HepG2 (cell line): ENCODE data around the gene ZMYND10. TPM values are rescaled to one million over a fixed set of nuclear protein-coding genes. Genes with fewer than 3 reads are reported as not detected.

Experiments used
- BORCS8-MEF2B ChIP-seq: sonication (generic); formaldehyde crosslinking; IDR thresholded peaks from 2 replicates; pipeline ENCODE4 v1.8.0; 2022; ENCODE audit warnings: mild to moderate bottlenecking, missing genetic modification reagents
- HMGA1 ChIP-seq: sonication (generic); formaldehyde crosslinking; conservative IDR thresholded peaks from 2 replicates; pipeline ENCODE4 v1.4.0; 2020; ENCODE audit warnings: missing genetic modification reagents
- PITX1 ChIP-seq: sonication (generic); formaldehyde crosslinking; IDR thresholded peaks from 2 replicates; pipeline ENCODE4 v1.5.1; 2020; ENCODE audit warnings: mild to moderate bottlenecking, missing genetic modification reagents
- POLR2G ChIP-seq: fragments of 200-400 bp; formaldehyde crosslinking; IDR thresholded peaks from 2 replicates; pipeline ENCODE4 v1.6.1; 2018; ENCODE audit warnings: mild to moderate bottlenecking, low read depth, low read length, moderate library complexity
- RCOR2 ChIP-seq: IDR thresholded peaks from 2 replicates; pipeline ENCODE4 v1.6.1; 2016; ENCODE audit warnings: missing biosample characterization, missing genetic modification reagents
- RFX1 ChIP-seq: fragments of 450-650 bp; IDR thresholded peaks from 2 replicates; pipeline ENCODE4 v1.6.1; 2017
- RFX3 ChIP-seq: IDR thresholded peaks from 2 replicates; pipeline ENCODE4 v1.6.1; 2016; ENCODE audit warnings: missing biosample characterization, missing genetic modification reagents
- TAF15 ChIP-seq: fragments of 200-400 bp; formaldehyde crosslinking; IDR thresholded peaks from one replicate; pipeline ENCODE4 v1.6.1; 2018; ENCODE audit warnings: mild to moderate bottlenecking, low read depth, low read length; ENCODE audit not compliant: poor library complexity, severe bottlenecking
- ZBTB2 ChIP-seq: sonication (generic); formaldehyde crosslinking; IDR thresholded peaks from 2 replicates; pipeline ENCODE4 v1.8.0; 2022; ENCODE audit warnings: low read depth, missing genetic modification reagents
- ZNF124 ChIP-seq: sonication (generic); formaldehyde crosslinking; IDR thresholded peaks from 2 replicates; pipeline ENCODE4 v1.4.0; 2020; ENCODE audit warnings: missing genetic modification reagents
- ZNF230 ChIP-seq: sonication (generic); formaldehyde crosslinking; IDR thresholded peaks from 2 replicates; pipeline ENCODE4 v1.4.0; 2020; ENCODE audit warnings: mild to moderate bottlenecking, missing genetic modification reagents
- ZNF33A ChIP-seq: sonication (generic); formaldehyde crosslinking; IDR thresholded peaks from 2 replicates; pipeline ENCODE4 v1.5.1; 2020; ENCODE audit warnings: missing genetic modification reagents, mild to moderate bottlenecking, moderate library complexity, borderline replicate concordance
- ZNF580 ChIP-seq: IDR thresholded peaks from 2 replicates; pipeline ENCODE4 v1.6.1; 2016; ENCODE audit warnings: low read depth, borderline replicate concordance
- ZNF607 ChIP-seq: sonication (generic); formaldehyde crosslinking; IDR thresholded peaks from 2 replicates; pipeline ENCODE4 v1.5.1; 2020; ENCODE audit warnings: missing genetic modification reagents, mild to moderate bottlenecking, borderline replicate concordance
- ZNF609 ChIP-seq: sonication (generic); formaldehyde crosslinking; IDR thresholded peaks from 2 replicates; pipeline ENCODE4 v1.4.0; 2020; ENCODE audit warnings: mild to moderate bottlenecking, missing genetic modification reagents, borderline replicate concordance
- ZNF782 ChIP-seq: sonication (generic); formaldehyde crosslinking; IDR thresholded peaks from 2 replicates; pipeline ENCODE4 v1.4.0; 2020; ENCODE audit warnings: missing genetic modification reagents, mild to moderate bottlenecking, borderline replicate concordance
- polyA plus RNA-seq, 8 experiments: library from polyadenylated mRNA; depleted of rRNA in 3 of 8; stranded (reverse) in 7 of 8; unstranded in 1 of 8; fragments of >200 nt; fragmentation: Illumina TruSeq in 4 of 8; extraction: Trizol in 4 of 8; gene quantifications; 2 replicates each; pipeline versions ENCODE4 v1.2.1 to v1.2.3, GENCODE V29; 2011 to 2016; ENCODE audit warnings: low read depth in 4 of 8, missing spikeins in 1 of 8, mixed read lengths in 1 of 8; ENCODE audit not compliant: insufficient read depth in 1 of 8
- total RNA-seq, 5 experiments: library from RNA; depleted of rRNA; stranded (reverse); fragments of >200 nt; fragmentation: Illumina TruSeq; extraction: Trizol; gene quantifications; 2 replicates each; pipeline ENCODE4 v1.2.3, GENCODE V29; 2016; ENCODE audit warnings: low read depth in 1 of 5
- TF ChIP-seq, protein P1 (sequence below): sonication (generic); formaldehyde crosslinking; IDR thresholded peaks from 2 replicates; pipeline ENCODE4 v1.4.0; 2020; ENCODE audit warnings: missing genetic modification reagents
- TF ChIP-seq, protein P2 (sequence below): sonication (generic); formaldehyde crosslinking; IDR thresholded peaks from 2 replicates; pipeline ENCODE4 v1.4.0; 2020; ENCODE audit warnings: mild to moderate bottlenecking, missing genetic modification reagents
- TF ChIP-seq, protein P3 (sequence below): sonication (generic); formaldehyde crosslinking; IDR thresholded peaks from 2 replicates; pipeline ENCODE4 v1.9.0; 2021; ENCODE audit warnings: missing genetic modification reagents, mild to moderate bottlenecking, borderline replicate concordance

The ZMYND10 gene
- total and polyA plus RNA-seq, 2 of the 13 experiments (the other 11 are each of a cell fraction or from before 2014, with no cell fraction given), result 0.60 to 0.74 TPM

DNA sequence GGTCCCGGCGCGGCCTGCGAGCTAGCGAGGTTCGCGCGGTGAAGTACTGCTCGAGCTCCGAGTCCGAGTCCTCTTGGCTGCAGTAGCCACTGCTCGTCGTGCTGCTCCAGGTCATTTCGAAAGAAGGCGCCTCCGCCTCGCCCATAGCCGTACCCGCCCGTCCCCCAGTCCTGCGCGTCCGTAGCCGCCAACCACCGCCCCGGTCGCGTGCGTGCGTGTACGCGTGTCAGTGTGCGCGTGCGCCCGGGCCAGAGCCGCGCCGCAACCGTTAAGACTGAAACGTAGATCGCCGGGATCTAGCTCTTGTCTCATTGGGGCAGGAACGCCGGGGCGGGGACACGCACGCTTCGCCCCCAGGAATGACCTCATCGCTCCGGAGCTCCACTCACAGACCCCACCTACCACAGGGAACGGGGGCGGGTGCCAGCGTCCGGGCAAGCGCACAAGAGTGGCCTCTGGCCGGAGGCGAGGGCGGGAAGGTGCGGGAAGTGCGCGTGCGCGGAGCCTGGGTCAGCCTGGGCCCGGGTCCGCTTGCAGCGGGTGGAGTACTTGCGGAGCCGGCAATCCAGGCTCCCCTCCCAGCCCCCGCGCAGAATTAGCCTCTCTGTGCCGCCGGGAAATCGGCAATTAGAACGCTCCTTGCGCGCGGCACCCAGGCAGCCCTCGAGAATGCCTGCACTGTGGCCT lies 8.2 kb downstream of the ZMYND10 start (continued):
- no peak for TF ChIP-seq ZNF33A (CRISPR knock-in tag)
- TF ChIP-seq, protein P1, sequence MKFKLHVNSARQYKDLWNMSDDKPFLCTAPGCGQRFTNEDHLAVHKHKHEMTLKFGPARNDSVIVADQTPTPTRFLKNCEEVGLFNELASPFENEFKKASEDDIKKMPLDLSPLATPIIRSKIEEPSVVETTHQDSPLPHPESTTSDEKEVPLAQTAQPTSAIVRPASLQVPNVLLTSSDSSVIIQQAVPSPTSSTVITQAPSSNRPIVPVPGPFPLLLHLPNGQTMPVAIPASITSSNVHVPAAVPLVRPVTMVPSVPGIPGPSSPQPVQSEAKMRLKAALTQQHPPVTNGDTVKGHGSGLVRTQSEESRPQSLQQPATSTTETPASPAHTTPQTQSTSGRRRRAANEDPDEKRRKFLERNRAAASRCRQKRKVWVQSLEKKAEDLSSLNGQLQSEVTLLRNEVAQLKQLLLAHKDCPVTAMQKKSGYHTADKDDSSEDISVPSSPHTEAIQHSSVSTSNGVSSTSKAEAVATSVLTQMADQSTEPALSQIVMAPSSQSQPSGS (CRISPR knock-in tag), result peak; percentile 99
- TF ChIP-seq RCOR2 (CRISPR knock-in tag), result 0 out of 2 replicates have a peak, but pooled peaks have one; percentile 16
- peak; percentile 69 for TF ChIP-seq ZNF580 (CRISPR knock-in tag)
- peak; percentile 62; the same call in 1 of the 2 replicates for TF ChIP-seq ZNF124 (CRISPR knock-in tag)
- TF ChIP-seq, protein P2, sequence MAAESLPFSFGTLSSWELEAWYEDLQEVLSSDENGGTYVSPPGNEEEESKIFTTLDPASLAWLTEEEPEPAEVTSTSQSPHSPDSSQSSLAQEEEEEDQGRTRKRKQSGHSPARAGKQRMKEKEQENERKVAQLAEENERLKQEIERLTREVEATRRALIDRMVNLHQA (CRISPR knock-in tag), result no peak
- TF ChIP-seq BORCS8-MEF2B (CRISPR knock-in tag), result peak; percentile 63; the same call in 1 of the 2 replicates
- no peak for TF ChIP-seq TAF15
- peak; percentile 90 for TF ChIP-seq POLR2G
- no peak for TF ChIP-seq RFX3 (CRISPR knock-in tag)
- peak; percentile 66; the same call in 1 of the 2 replicates for TF ChIP-seq ZNF782
- TF ChIP-seq ZNF607 (CRISPR knock-in tag), result peak; percentile 78
- peak; percentile 12; the same call in 1 of the 2 replicates for TF ChIP-seq ZNF609 (CRISPR knock-in tag)
- TF ChIP-seq, protein P3, sequence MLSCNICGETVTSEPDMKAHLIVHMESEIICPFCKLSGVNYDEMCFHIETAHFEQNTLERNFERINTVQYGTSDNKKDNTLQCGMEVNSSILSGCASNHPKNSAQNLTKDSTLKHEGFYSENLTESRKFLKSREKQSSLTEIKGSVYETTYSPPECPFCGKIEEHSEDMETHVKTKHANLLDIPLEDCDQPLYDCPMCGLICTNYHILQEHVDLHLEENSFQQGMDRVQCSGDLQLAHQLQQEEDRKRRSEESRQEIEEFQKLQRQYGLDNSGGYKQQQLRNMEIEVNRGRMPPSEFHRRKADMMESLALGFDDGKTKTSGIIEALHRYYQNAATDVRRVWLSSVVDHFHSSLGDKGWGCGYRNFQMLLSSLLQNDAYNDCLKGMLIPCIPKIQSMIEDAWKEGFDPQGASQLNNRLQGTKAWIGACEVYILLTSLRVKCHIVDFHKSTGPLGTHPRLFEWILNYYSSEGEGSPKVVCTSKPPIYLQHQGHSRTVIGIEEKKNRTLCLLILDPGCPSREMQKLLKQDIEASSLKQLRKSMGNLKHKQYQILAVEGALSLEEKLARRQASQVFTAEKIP (CRISPR knock-in tag), result no peak
- no peak for TF ChIP-seq RFX1
- peak; percentile 20; the same call in 1 of the 2 replicates for TF ChIP-seq PITX1 (CRISPR knock-in tag)
- peak; percentile 85; the same call in 1 of the 2 replicates for TF ChIP-seq ZNF230
- TF ChIP-seq HMGA1 (CRISPR knock-in tag), result no peak
- TF ChIP-seq ZBTB2 (CRISPR knock-in tag), result peak; percentile 95
